GM12801 (cell line): ENCODE data around the gene ROBO1.

ENCODE experiments used
- TF ChIP-seq, protein P1 (sequence below): IDR thresholded peaks from one replicate; pipeline ENCODE4 v1.5.1; 2011; ENCODE audit warnings: control low read depth; ENCODE audit not compliant: insufficient read length; ENCODE audit errors: extremely low read depth

The ROBO1 gene

DNA sequence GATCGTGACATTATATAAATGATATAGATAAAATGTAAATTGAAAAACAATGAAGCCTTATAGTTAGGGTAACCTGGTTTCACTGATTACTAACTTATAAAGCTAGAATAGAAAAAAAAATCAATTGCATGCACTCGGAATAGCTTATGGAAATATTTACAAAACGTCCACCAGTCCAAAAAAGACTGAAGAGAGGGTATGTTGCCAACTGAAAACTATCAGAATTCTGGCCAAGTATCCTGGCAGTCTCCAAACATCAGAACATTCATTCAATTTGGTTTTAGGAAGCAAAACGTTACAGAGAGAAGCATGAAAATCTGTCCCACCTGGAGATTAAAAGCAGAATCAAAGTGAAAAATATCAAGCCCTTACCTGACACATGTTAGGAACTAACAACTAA, 892.4 kb downstream of the ROBO1 start:
- TF ChIP-seq, protein P1, sequence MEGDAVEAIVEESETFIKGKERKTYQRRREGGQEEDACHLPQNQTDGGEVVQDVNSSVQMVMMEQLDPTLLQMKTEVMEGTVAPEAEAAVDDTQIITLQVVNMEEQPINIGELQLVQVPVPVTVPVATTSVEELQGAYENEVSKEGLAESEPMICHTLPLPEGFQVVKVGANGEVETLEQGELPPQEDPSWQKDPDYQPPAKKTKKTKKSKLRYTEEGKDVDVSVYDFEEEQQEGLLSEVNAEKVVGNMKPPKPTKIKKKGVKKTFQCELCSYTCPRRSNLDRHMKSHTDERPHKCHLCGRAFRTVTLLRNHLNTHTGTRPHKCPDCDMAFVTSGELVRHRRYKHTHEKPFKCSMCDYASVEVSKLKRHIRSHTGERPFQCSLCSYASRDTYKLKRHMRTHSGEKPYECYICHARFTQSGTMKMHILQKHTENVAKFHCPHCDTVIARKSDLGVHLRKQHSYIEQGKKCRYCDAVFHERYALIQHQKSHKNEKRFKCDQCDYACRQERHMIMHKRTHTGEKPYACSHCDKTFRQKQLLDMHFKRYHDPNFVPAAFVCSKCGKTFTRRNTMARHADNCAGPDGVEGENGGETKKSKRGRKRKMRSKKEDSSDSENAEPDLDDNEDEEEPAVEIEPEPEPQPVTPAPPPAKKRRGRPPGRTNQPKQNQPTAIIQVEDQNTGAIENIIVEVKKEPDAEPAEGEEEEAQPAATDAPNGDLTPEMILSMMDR, result no peak

DNA sequence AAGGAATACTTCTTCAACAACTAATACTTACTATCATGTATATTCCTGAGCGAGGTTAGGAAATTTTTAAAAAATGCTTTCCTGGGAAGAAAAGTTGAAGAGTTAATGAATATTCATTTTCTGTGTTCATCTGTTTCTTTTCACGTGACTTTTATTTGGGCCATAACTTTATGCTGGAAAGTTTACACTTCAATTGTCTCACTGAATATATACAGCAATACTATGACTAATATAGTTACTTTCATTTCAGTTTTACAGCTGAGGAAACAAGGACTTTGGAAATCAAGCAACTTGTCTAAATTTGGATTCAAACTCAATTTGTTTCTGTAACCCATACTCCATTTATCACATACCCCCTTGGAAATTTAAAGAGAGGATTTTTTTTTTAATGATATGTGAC, 894.2 kb downstream of the ROBO1 start:
- TF ChIP-seq, protein P1, result no peak

DNA sequence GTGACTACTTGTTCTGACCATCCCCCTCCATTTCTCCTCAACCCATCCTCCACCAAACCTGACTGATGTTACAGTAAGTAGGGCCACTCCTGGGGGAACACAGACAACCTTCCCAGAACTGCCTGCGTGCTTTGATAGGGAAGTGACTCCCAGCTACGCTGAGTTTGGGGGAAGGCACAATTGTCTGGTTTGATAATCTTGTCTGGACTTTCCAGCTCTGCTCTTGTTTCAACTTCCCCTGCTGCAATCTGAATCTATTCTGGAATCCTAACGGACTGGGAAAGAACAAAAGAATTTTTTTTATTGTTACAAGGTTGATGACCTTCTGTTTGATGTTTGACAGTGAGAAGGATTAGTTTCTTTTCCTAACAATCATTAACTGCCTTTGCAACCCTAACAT, 895.6 kb downstream of the ROBO1 start:
- TF ChIP-seq, protein P1, result no peak

DNA sequence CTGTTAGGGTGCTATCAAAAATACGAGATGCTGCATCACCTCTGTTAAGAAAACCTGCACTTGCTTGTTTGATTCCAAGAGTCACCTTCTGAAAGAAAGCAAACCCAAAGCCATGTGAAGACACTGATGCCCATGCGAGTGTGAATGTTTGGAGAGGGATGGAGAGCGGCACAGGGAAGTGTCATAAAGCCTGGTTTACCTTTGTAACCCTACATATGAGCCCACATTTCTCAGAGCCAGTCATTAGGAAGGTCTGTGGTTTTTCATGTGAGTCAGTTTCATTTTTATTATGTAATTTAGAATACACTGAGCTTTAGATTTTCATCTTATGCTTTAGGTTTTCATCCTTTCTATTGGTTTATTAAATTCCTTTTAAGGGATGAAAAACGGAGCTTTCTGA, 896.8 kb downstream of the ROBO1 start:
- TF ChIP-seq, protein P1, result no peak

DNA sequence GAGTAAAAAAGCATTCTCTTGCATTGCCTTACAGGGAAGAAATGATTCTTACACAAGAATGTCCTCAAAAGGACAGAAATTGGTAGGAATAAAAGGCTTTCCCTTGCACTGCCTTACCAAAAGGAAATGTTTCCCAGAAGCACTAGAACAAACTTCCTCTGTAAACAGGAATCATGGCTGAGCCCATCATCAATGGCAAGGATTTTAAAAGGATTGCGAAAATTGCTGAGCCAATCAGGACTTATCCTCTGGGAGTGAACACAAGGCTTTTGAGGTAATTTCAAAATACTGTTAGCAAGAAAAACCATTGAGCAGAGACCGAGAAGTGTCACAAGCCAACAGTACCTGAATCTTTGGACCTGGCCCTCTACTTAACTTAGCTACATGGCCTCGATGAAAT, 897.3 kb downstream of the ROBO1 start:
- TF ChIP-seq, protein P1, result no peak

DNA sequence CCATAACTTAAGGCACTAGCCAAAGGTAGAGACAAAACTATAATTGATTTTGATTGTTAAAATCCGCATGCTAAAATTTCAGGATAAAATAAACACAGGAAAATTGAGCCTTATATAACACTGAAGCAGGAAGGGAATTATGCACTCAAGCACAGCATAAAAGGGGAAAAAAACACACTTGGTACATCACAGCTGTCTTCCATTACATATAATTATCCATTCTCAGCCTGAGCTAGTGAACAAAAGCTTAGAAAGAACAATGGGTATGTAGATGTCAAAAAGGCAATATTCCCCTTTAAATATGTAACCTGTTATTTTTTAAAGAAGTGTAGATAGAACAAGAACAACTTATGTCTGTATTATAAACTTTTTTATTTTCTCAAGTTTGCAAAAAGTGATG, 899.2 kb downstream of the ROBO1 start:
- TF ChIP-seq, protein P1, result no peak

DNA sequence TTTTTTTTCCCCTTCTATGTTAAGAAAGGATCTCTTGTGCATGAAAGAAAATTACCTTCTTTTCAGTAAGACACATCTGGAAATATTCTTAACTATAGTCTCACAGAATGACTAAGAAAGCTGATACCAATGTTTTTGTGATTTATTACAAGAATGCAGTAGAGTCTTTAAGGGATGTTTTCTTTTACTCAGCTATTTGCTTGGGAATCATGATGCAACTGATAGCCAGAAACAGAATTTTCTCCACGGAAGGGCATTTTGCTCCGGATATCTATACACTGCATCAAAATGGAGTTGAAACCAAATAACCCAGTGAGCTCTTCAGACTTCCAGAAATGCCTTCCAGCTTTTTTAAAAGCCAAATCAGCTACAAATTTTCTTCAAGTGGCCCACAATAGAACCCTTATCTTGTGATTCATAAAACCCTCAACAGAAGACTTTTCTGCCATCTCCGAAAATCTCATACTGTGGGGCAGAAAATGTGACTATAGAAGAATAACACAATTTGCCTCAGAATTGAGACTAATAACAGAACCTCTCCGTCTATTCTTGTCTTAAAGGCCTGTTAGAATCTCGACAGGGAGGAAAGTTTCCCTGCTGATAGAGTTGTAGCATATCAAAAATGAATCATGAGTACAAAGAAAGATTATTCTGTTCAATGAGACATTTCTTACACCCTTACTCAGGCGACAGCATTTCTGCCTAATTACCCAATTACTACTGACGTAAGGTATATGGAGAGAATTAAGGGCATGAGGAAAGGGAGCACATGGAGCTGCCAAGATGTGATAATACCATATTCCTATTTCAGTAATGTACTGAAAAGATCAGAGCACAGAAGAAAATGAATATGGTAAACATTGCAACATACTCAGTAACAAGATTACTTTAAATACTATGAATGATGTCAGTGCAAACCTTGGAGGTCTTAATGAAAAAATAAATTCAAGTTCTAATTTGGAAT, 900.1 kb downstream of the ROBO1 start:
- TF ChIP-seq, protein P1, result no peak
